Prostate gland (tissue), 2 donors: ENCODE measurements around the gene COX5A.

ENCODE experiments used
- POLR2A ChIP-seq: fragments of 450-650 bp; IDR thresholded peaks from one replicate; pipeline ENCODE4 v1.6.1; 2016; ENCODE audit warnings: antibody characterized with exemption, mild to moderate bottlenecking
- POLR2AphosphoS5 ChIP-seq: sonication (generic); formaldehyde crosslinking; IDR thresholded peaks from one replicate; pipeline ENCODE4 v1.6.1; 2017; ENCODE audit warnings: antibody characterized with exemption
- TF ChIP-seq, protein P1 (sequence below), 4 experiments: fragments of 200-600 bp in 2 of 4; fragments of 450-650 bp in 2 of 4; sonication (generic) in 2 of 4; IDR thresholded peaks; 1 replicate in 3 of 4; 2 replicates in 1 of 4; pipeline ENCODE4 v1.5.1; 2016 to 2019; ENCODE audit warnings: antibody characterized with exemption in 4 of 4, mild to moderate bottlenecking in 2 of 4, moderate library complexity in 2 of 4

DNA sequence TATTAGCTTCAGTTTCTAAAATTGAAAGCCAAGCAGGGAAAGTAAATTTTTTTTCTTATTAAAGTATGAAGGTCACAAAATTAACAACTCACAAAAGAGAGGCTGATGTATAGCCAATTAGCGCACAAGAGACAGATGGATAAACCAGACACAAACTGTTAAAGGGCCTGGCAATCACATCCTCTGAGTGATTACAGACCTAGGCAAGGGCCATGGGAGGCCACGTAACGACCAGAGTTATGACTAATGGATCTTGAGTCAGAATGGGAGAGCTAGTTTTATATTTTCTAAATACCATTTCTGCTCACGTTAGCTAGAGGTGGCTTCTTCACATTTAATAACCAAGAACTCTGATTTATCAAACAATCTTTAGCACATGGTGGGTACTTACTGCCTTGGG lies 39.7 kb upstream of the COX5A start:
- TF ChIP-seq, protein P1, sequence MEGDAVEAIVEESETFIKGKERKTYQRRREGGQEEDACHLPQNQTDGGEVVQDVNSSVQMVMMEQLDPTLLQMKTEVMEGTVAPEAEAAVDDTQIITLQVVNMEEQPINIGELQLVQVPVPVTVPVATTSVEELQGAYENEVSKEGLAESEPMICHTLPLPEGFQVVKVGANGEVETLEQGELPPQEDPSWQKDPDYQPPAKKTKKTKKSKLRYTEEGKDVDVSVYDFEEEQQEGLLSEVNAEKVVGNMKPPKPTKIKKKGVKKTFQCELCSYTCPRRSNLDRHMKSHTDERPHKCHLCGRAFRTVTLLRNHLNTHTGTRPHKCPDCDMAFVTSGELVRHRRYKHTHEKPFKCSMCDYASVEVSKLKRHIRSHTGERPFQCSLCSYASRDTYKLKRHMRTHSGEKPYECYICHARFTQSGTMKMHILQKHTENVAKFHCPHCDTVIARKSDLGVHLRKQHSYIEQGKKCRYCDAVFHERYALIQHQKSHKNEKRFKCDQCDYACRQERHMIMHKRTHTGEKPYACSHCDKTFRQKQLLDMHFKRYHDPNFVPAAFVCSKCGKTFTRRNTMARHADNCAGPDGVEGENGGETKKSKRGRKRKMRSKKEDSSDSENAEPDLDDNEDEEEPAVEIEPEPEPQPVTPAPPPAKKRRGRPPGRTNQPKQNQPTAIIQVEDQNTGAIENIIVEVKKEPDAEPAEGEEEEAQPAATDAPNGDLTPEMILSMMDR (IDR thresholded peaks at IDR 0.05): no peak
- no peak for TF ChIP-seq POLR2AphosphoS5
- no peak for TF ChIP-seq POLR2A
